ENCODE data around the gene PRKAR1B.
"Not testable (repeated sequence)": the region's sequence is repeated elsewhere in the genome, so short reads cannot be mapped to it uniquely, and the experiment has no call there.

The PRKAR1B gene

GRCh38 chr7:638256-639011 is 88.6 kb downstream of the PRKAR1B start:
- no peak for DNase-seq

- DNase-seq = no peak
Measured at GRCh38 chr7:637826-638225, 89.3 kb downstream of the PRKAR1B start.

- DNase-seq = peak; percentile 1
Measured at GRCh38 chr7:636396-636795, 90.7 kb downstream of the PRKAR1B start.

GRCh38 chr7:635687-636382 is 91.2 kb downstream of the PRKAR1B start:
- DNase-seq = not testable (repeated sequence)

- no peak for DNase-seq
Measured at GRCh38 chr7:635227-635626, 91.9 kb downstream of the PRKAR1B start.

GRCh38 chr7:633381-634018 is 93.6 kb downstream of the PRKAR1B start:
- no peak for DNase-seq

- no peak for DNase-seq
Measured at GRCh38 chr7:632831-633210, 94.3 kb downstream of the PRKAR1B start.

GRCh38 chr7:631964-632830 is 94.9 kb downstream of the PRKAR1B start:
- DNase-seq = no peak

- DNase-seq = no peak
Measured at GRCh38 chr7:631291-631711, 95.8 kb downstream of the PRKAR1B start.

- DNase-seq = no peak
Measured at GRCh38 chr7:630539-630938, 96.5 kb downstream of the PRKAR1B start.

- no peak for DNase-seq
Measured at GRCh38 chr7:630111-630511, 97.0 kb downstream of the PRKAR1B start.

- no peak for DNase-seq
Measured at GRCh38 chr7:628826-629225, 98.3 kb downstream of the PRKAR1B start.

GRCh38 chr7:628402-628763 is 98.7 kb downstream of the PRKAR1B start:
- DNase-seq = no peak

- no peak for DNase-seq
Measured at GRCh38 chr7:627661-628401, 99.2 kb downstream of the PRKAR1B start.

GRCh38 chr7:625376-625971 is 101.6 kb downstream of the PRKAR1B start:
- no peak for DNase-seq

GRCh38 chr7:623464-623863 is 103.6 kb downstream of the PRKAR1B start:
- no peak for DNase-seq

- no peak for DNase-seq
Measured at GRCh38 chr7:621572-622285, 105.4 kb downstream of the PRKAR1B start.

GRCh38 chr7:620885-621284 is 106.2 kb downstream of the PRKAR1B start:
- no peak for DNase-seq

GRCh38 chr7:620056-620455 is 107.0 kb downstream of the PRKAR1B start:
- no peak for DNase-seq

GRCh38 chr7:619368-619840 is 107.7 kb downstream of the PRKAR1B start:
- DNase-seq = no peak

Measured in amniotic stem cell (primary cell).